Stomach (tissue), 9 donors: Measurements from ENCODE around the gene FAM240B. TPM values are rescaled to one million over a fixed set of nuclear protein-coding genes. Genes with fewer than 3 reads are reported as not detected.

Source experiments
- DNase-seq, 2 donors: peaks; one replicate each; pipeline versions ENCODE4 v3.0.0 to v3.0.0-alpha.2; 2013 to 2019
- H3K27ac ChIP-seq, 5 donors: fragments of 200-600 bp in 4 of 5; sonication (generic) in 4 of 5; one replicate each; pipeline ENCODE4 v1.5.1; 2013 to 2019; ENCODE audit warnings: mild to moderate bottlenecking in 1 of 5, moderate library complexity in 1 of 5
- H3K27me3 ChIP-seq, 3 donors: fragments of 200-600 bp; sonication (generic); one replicate each; pipeline ENCODE4 v1.5.1; 2017 to 2019; ENCODE audit warnings: mixed run types in 1 of 3
- H3K36me3 ChIP-seq, 4 donors: fragments of 200-600 bp; sonication (generic); 1 replicate in 3 of 4; 2 replicates in 1 of 4; pipeline ENCODE4 v1.5.1; 2016 to 2019
- H3K4me1 ChIP-seq, 4 donors: fragments of 200-600 bp; sonication (generic); one replicate each; pipeline ENCODE4 v1.5.1; 2016 to 2019
- H3K4me3 ChIP-seq, 4 donors: fragments of 200-600 bp; sonication (generic) in 3 of 4; one replicate each; pipeline ENCODE4 v1.5.1; 2016 to 2019; ENCODE audit warnings: mild to moderate bottlenecking in 1 of 4
- H3K9me3 ChIP-seq, 4 donors: fragments of 200-600 bp; sonication (generic); one replicate each; pipeline ENCODE4 v1.5.1; 2016 to 2019
- CTCF ChIP-seq, 7 experiments: fragments of 450-650 bp in 4 of 7; fragments of 200-600 bp in 3 of 7; sonication (generic) in 3 of 7; IDR thresholded peaks; one replicate each; pipeline ENCODE4 v1.5.1; 2016 to 2019; ENCODE audit warnings: antibody characterized with exemption in 7 of 7, control low read depth in 2 of 7, mild to moderate bottlenecking in 1 of 7
- EP300 ChIP-seq: sonication (generic); formaldehyde crosslinking; IDR thresholded peaks from one replicate; pipeline ENCODE4 v1.6.1; 2017; ENCODE audit warnings: antibody characterized with exemption
- POLR2A ChIP-seq, 4 donors: fragments of 450-650 bp; IDR thresholded peaks; one replicate each; pipeline ENCODE4 v1.6.1; 2016; ENCODE audit warnings: antibody characterized with exemption in 4 of 4, control low read depth in 2 of 4, mild to moderate bottlenecking in 1 of 4, moderate library complexity in 1 of 4
- POLR2AphosphoS5 ChIP-seq, 3 donors: sonication (generic); formaldehyde crosslinking; IDR thresholded peaks; one replicate each; pipeline ENCODE4 v1.6.1; 2016; ENCODE audit warnings: antibody characterized with exemption in 3 of 3
- WGBS, 5 donors: extraction: QIAGEN DNeasy Blood & Tissue Kit in 3 of 5; methylation state at CpG; one replicate each; pipeline versions ENCODE4 v1.1.5 to v1.1.7; 2013 to 2018; 5-methylcytosine and 5-hydroxymethylcytosine counted together
- intact Hi-C: fragments of 100-400 bp; cut with DNase I; formaldehyde crosslinking; loops from one replicate; pipeline ENCODE4 v1.15.1; 2023; ENCODE audit warnings: low total_unique reads
- polyA plus RNA-seq, 3 donors: library from polyadenylated mRNA; stranded (reverse); fragments of 200-250 nt; gene quantifications; one replicate each; pipeline ENCODE4 v1.2.3, GENCODE V29; 2013
- total RNA-seq, 5 donors: library from RNA; depleted of rRNA; stranded (reverse); fragments of >200 nt; gene quantifications; one replicate each; pipeline versions ENCODE4 v1.1.0 to v1.2.3, GENCODE V29; 2014 to 2016
- donor health status: healthy with polysubstance abuse.
- donor health status: Bipolar disorder and iron deficiency.
- donor health status: healthy.

Gene FAM240B
- total and polyA plus RNA-seq, 8 donors = not detected

GRCh38 chr9:38694676-38695075, 25.3 kb downstream of the FAM240B start:
- Histone ChIP-seq H3K27ac (no peak overlapping the region), H3K27me3 (no peaks in the 10 kb centered on the region), H3K4me3 (no peak overlapping the region), H3K36me3 (no peaks in the 10 kb centered on the region), H3K4me1 (peaks cover 0 to 6% (median 0%) of the 10 kb centered on the region in 4 donors), H3K9me3 (no peaks in the 10 kb centered on the region)
- intact Hi-C loops = no loop called here
- no peak for DNase-seq
- TF ChIP-seq POLR2AphosphoS5 (IDR thresholded peaks at IDR 0.05) (no peak), CTCF (IDR thresholded peaks at IDR 0.05) (no peak), POLR2A (IDR thresholded peaks at IDR 0.05) (no peak), EP300 (no peak)
- WGBS, 5 donors = 75 to 81% (median 78%) methylated on average over 10 of the region's 10 CpGs

- WGBS, 5 donors = 71 to 84% (median 77%) methylated on average over 4 of the region's 4 CpGs
- no peak overlapping the region for H3K4me3 ChIP-seq
These were observed 27.2 kb downstream of the FAM240B start for GRCh38 chr9:38692707-38693106.

GRCh38 chr9:38690574-38690973, 29.4 kb downstream of the FAM240B start:
- Histone ChIP-seq H3K9me3 (no peaks in the 10 kb centered on the region), H3K4me3 (no peak overlapping the region), H3K36me3 (no peaks in the 10 kb centered on the region), H3K27ac (no peak overlapping the region), H3K27me3 (no peaks in the 10 kb centered on the region), H3K4me1 (peaks cover 0 to 23% (median 4%) of the 10 kb centered on the region in 4 donors)
- intact Hi-C loops = no loop called here
- 32 to 44% (median 40%) methylated on average over 3 of the region's 3 CpGs for WGBS, 5 donors
- no peak for DNase-seq
- TF ChIP-seq CTCF (IDR thresholded peaks at IDR 0.05) (no peak), POLR2A (IDR thresholded peaks at IDR 0.05) (no peak), POLR2AphosphoS5 (IDR thresholded peaks at IDR 0.05) (no peak), EP300 (no peak)

More at GRCh38 chr9:38692707-38693106, 27.2 kb downstream of the FAM240B start:
- Histone ChIP-seq H3K9me3 (no peaks in the 10 kb centered on the region), H3K36me3 (no peaks in the 10 kb centered on the region), H3K27me3 (no peaks in the 10 kb centered on the region), H3K27ac (no peak overlapping the region), H3K4me1 (peaks cover 0 to 12% (median 0%) of the 10 kb centered on the region in 4 donors)
- intact Hi-C loops = no loop called here
- no peak for DNase-seq
- TF ChIP-seq POLR2A (IDR thresholded peaks at IDR 0.05) = no peak

- Histone ChIP-seq H3K9me3 (no peaks in the 10 kb centered on the region), H3K27ac (no peak overlapping the region), H3K4me3 (no peak overlapping the region), H3K4me1 (peaks cover 0 to 23% (median 4%) of the 10 kb centered on the region in 4 donors), H3K27me3 (no peaks in the 10 kb centered on the region), H3K36me3 (no peaks in the 10 kb centered on the region)
- 24 to 37% (median 32%) methylated on average over 5 of the region's 5 CpGs for WGBS, 5 donors
- TF ChIP-seq CTCF (IDR thresholded peaks at IDR 0.05) (no peak), POLR2A (IDR thresholded peaks at IDR 0.05) (no peak), EP300 (no peak), POLR2AphosphoS5 (IDR thresholded peaks at IDR 0.05) (no peak)
- peak in 1 of 2 donors; percentile 77 for DNase-seq
- intact Hi-C loops = no loop called here
These were observed 30.3 kb downstream of the FAM240B start for GRCh38 chr9:38689678-38690077.

GRCh38 chr9:38687992-38688391, 31.9 kb downstream of the FAM240B start:
- no peaks in the 10 kb centered on the region for H3K36me3 ChIP-seq
- TF ChIP-seq EP300 (no peak), POLR2A (IDR thresholded peaks at IDR 0.05) (no peak), CTCF (IDR thresholded peaks at IDR 0.05) (no peak), POLR2AphosphoS5 (IDR thresholded peaks at IDR 0.05) (no peak)
- H3K4me1 ChIP-seq = peaks cover 0 to 23% (median 4%) of the 10 kb centered on the region in 4 donors
- DNase-seq = no peak
- no peaks in the 10 kb centered on the region for H3K27me3 ChIP-seq
- no peaks in the 10 kb centered on the region for H3K9me3 ChIP-seq
- WGBS, 5 donors = 66 to 77% (median 72%) methylated on average over 8 of the region's 8 CpGs
- H3K27ac ChIP-seq = peak overlapping the region in 1 of 5 donors; percentile 38
- intact Hi-C loops = no loop called here
- H3K4me3 ChIP-seq = peak overlapping the region in 3 of 4 donors; percentile 12 to 28 (median 22)
